Medulla oblongata (tissue), 1 donor: ENCODE measurements around the gene AHRR.
"Not testable (repeated sequence)": the region's sequence is repeated elsewhere in the genome, so short reads cannot be mapped to it uniquely, and the experiment has no call there.

ENCODE experiments used
- DNase-seq: peaks from one replicate; pipeline ENCODE4 v3.0.0-alpha.2; 2015; ENCODE audit errors: extremely low spot score

Gene AHRR

GRCh38 chr5:321230-321725, at the start of gene AHRR:
Gene AHRR (plus strand): TSS chr5:321714. CDS start chr5:343903, 22,189 bp downstream.
- no peak for DNase-seq

GRCh38 chr5:271828-272167, 49.7 kb upstream of the AHRR start:
- not testable (repeated sequence) for DNase-seq

GRCh38 chr5:273091-273490, 48.4 kb upstream of the AHRR start:
- not testable (repeated sequence) for DNase-seq

- DNase-seq: not testable (repeated sequence)
Observed at GRCh38 chr5:273491-273890, 48.0 kb upstream of the AHRR start.

GRCh38 chr5:274346-274745, 47.2 kb upstream of the AHRR start:
- not testable (repeated sequence) for DNase-seq

- DNase-seq: no peak
Observed at GRCh38 chr5:278646-279045, 42.9 kb upstream of the AHRR start.

- DNase-seq: not testable (repeated sequence)
Observed at GRCh38 chr5:279051-279665, 42.4 kb upstream of the AHRR start.

- DNase-seq: no peak
Observed at GRCh38 chr5:285991-286557, 35.4 kb upstream of the AHRR start.

GRCh38 chr5:290200-290599, 31.3 kb upstream of the AHRR start:
- DNase-seq: not testable (repeated sequence)

GRCh38 chr5:291345-291744, 30.2 kb upstream of the AHRR start:
- DNase-seq: not testable (repeated sequence)

GRCh38 chr5:294788-295187, 26.7 kb upstream of the AHRR start:
- not testable (repeated sequence) for DNase-seq

- DNase-seq: not testable (repeated sequence)
Observed at GRCh38 chr5:296207-296606, 25.3 kb upstream of the AHRR start.

- not testable (repeated sequence) for DNase-seq
Observed at GRCh38 chr5:296954-297353, 24.6 kb upstream of the AHRR start.

GRCh38 chr5:297448-297847, 24.1 kb upstream of the AHRR start:
- not testable (repeated sequence) for DNase-seq

- not testable (repeated sequence) for DNase-seq
Observed at GRCh38 chr5:297991-298736, 23.4 kb upstream of the AHRR start.

GRCh38 chr5:298737-299125, 22.8 kb upstream of the AHRR start:
- no peak for DNase-seq

GRCh38 chr5:299921-300320, 21.6 kb upstream of the AHRR start:
- not testable (repeated sequence) for DNase-seq

GRCh38 chr5:300691-301435, 20.7 kb upstream of the AHRR start:
- DNase-seq: not testable (repeated sequence)

- not testable (repeated sequence) for DNase-seq
Observed at GRCh38 chr5:302416-302815, 19.1 kb upstream of the AHRR start.

GRCh38 chr5:302966-303365, 18.5 kb upstream of the AHRR start:
- no peak for DNase-seq

GRCh38 chr5:303741-304140, 17.8 kb upstream of the AHRR start:
- DNase-seq: not testable (repeated sequence)

GRCh38 chr5:305050-305449, 16.5 kb upstream of the AHRR start:
- DNase-seq: no peak
